GM19395 (cell line): Measurements from ENCODE around the gene SERPINB2.

Source experiments
- ATAC-seq: cut with Tn5 transposase; IDR thresholded peaks from one replicate; pipeline ENCODE4 v1.9.1; 2021; ENCODE audit warnings: mild to moderate bottlenecking, moderate library complexity; ENCODE audit not compliant: unreplicated experiment

The SERPINB2 gene

DNA sequence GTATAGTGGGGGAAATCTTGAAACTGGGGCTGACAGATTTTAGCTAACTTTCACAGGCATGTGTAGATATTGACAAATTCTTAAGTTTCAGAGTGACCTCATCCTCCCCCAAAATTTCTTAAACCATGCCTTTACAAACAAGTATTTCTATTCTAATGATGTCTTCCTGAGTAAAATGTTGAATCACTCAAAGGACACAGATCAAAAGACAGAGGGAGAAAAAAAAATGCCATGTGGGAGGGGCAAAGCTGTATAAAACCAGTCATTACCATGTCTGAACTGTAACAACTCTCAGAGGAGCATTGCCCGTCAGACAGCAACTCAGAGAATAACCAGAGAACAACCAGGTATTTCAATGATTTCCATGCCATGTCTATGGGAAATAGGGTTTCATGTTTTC lies at the start of gene SERPINB2:
TSS of gene SERPINB2 (plus strand) at position 282 of the 400 bp plus-strand sequence. CDS start 3,740 bp downstream, outside the sequence.
- peak; percentile 45 for ATAC-seq

DNA sequence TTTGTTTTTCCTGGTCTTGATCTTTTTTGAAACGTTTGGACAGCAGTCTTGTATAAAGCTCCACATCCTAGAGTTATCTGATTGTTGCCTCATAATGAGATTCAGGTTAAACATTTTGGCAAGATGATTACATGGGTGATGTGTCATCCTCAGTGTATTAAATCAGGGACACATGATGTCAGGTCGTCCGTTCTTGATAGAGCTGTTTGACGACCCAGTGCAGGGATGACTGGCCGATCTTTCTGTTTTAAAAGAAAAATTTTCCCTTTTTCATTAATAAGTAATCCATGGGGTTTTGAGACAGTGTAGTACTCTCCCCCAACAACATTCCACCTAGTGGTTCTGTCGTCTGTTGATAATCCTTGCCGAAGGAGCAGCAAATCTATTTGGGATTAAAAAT lies 44.5 kb upstream of the SERPINB2 start:
- no peak for ATAC-seq

DNA sequence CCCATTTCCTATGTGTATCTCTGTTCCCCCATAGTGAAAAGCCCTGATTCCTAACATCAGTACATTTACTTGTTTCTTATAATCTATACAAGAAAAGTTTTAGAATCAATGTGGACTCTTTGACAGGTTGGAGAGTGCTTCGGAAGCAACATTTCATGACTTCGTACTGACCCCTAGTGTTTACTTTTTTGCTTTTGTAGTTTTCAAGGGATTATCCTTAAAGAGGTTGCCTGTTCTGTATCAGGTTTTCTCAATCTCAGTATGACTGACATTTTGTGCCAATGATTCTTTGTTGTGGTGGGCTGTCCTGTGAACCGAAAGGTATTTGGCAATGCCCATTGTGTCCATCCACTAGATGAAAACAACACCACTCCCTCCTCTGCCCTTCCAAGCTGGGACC lies 43.3 kb upstream of the SERPINB2 start:
- peak; percentile 75 for ATAC-seq

DNA sequence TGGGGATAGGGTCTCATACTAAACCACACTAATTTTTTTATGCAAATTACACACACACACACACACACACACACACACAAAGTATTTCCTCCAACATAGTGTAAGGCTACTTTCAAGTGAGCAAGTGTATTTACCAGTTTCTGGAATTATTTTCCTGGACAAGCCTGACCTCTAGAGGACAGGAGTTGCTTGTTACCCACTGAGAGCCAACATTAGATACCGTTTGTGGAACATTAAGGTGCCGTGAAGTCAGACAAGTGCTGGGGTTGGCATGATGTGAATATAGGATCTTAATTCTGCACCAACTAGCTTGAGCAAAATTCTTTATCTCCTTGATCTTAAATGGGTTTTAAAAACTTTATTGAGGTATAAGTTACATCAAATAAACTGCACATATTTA lies 39.3 kb upstream of the SERPINB2 start:
- peak; percentile 57 for ATAC-seq

DNA sequence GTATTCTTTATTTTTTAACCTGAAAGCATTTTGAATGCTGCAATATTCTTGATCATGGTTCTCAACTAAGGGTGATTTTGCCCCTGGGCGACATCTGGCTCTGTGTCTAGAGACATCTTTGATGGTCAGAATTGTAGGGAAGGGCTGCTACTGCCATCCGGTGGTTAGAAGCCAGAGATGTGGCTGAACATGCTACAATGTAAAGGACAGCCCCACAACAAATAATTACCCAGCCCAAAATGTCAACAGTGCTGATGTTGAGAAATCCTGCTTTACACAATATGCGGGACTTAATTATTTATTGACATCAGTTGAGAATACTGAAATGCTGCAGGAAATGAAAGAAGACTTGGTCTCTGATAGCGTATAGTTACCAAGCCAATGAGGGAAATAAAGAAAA lies 37.5 kb upstream of the SERPINB2 start:
- peak; percentile 69 for ATAC-seq

DNA sequence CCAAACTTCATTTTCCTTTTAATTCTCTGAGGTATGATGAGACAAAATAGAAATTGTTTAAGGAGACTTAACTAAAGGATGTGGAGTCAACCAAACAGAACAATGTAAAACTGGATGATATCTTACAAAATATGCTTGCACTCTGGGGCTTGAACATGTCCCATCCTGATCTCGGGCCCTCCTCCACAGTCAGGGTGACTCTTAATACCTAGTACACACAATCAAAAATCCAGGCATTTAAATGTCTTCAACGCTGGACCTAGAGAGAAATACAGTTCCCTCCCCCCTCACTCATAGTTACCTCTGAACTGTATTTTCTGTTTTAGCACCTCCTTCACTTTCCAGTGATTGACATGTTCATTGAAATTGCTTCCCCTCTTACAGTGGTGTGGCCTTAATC lies 36.9 kb upstream of the SERPINB2 start:
- no peak for ATAC-seq

DNA sequence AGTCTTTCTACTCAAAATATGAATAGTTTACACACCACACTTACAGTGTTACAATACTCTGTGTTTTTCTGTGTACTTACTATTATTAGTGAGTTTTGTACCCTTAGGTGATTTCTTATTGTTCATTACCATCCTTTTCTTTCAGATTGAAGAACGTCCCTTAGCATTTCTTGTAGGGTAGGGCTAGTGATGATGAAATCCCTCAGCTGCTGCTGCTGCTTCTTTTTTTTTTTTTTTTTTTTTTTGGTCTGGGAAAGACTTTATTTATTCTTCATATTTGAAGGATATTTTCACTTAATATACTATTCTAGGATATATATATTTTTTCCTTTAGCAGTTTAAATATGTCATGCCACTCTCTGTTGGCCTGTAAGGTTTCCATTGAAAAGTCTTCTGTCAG lies 29.0 kb upstream of the SERPINB2 start:
- no peak for ATAC-seq

GRCh38 chr18:63859781-63860475 lies 27.6 kb upstream of the SERPINB2 start:
- no peak for ATAC-seq

DNA sequence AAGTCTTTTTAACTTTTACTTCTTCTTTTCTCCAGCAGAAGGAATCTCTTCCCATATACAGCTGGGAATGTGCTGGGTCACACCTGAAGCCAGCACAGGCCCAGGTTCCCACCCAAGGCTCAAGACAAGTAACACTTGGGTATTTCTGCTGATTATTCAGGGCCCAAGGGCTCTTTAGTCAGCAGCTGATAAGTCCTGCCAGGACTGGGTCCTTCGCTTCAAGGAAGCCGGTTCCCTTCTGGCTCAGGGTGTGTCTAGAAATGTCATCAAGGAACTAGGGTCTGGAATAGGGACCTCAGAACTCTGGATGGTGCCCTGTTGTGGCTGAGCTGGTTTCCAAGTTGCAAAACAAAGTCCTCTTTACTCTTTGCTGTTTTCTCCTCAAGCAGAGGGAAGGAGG lies 27.0 kb upstream of the SERPINB2 start:
- no peak for ATAC-seq

DNA sequence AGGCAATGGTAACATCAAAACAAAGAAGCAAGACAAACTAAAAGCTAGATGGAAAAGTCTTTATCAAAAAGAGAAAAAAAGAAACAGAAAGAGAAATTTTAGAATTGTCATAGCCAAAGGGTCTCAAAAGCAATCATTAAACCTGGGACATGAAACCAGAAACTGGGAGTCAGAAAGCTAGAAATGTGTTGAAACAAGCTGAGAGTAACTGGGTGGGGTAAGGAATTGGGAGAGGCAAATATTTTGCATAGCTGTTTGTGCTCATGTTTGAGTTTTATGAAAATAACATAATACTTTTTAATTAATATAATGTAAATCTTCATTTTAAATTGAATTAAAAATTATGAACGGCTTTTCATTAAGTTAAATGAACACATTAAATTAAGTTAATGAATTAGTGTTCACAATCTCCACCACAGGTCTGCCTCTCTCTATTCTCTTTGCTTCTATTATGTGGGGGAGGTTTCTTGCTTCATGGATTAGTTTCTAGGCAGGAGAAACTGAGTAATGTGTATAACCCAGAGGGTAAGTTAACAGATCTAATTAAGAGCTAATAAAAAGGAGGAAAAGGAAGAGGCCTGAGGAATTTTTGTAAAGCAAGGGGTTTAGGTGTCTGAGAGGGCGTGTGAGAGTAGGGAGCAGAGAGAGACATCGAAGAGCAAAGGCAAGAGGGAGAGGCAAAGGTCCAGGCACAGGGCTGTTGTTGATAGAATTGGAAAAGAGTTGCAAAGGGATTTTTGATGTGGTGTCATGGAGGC lies 20.0 kb upstream of the SERPINB2 start:
- ATAC-seq: no peak

DNA sequence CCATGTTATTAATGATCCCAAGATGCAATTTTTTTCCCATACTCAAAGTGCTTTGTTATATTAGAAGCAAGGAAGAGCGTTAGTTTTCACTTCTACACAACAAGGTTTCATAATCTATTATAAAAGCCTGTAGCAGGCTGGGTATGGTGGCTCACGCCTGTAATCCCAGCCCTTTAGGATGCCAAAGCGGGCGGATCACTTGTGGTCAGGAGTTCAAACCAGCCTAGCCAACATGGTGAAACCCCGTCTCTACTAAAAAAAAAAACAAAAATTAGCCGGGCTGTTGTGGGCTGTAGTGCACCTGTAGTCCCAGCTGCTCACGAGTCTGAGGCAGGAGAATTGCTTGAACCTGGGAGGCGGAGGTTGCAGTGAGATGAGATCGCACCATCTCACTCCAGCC lies 19.0 kb upstream of the SERPINB2 start:
- ATAC-seq: no peak

- no peak for ATAC-seq
Measured at GRCh38 chr18:63869374-63869773, 18.1 kb upstream of the SERPINB2 start.

DNA sequence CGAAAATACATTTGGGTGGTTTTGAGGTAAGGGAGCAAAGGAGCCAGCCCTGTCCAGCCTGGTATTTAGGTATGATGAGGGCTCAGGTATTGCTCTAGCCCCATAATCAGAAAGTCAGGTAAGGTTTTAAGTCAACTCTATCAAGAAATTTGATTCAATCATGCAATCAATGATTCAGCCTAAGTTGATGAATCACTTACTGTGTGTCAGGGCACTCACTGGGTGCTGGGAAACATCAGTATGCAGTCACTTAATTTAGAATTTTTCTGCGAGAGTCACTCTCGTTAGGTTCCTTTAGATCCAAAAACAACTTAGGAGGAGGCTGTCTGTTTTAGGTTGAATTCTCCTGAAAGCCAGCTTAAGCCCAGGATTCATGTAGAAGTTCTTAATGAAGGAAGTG lies 17.7 kb upstream of the SERPINB2 start:
- no peak for ATAC-seq

DNA sequence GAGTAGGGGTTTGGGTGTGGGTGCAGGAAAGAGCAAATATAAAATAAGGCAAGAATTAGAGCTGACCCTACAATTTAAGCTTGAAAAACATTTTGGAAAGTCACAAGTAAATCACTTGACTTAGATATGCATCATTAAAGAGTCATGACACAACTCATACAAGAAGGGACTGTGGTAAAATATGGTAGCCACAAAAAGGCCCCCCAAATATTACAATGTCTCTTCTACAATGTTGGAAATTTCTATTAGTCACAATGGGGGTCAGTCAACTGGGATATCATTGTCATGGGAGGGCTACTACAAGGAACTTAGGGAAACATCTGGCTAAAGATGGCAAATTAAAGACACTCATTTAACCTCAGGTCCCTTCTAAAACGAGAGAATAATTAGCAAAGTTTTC lies 15.7 kb upstream of the SERPINB2 start:
- no peak for ATAC-seq

DNA sequence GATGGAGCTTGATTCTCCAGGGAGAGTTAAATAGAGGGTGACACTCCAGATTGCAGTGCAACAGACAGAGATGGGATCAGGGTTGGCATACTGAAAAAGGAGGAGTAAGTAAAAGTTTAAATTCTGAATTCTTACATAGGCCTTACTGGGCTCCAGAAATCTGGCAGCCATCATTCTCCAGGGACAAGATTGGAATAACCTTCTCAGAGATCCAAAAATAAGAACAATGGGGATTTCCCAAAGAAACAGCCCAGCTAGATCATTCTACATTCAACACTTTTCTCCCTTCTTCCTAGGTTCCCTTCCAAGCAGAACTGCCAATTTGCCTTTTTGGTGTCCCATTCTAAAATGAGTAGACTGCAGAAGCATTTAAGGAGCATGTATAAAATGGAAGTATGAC lies 14.9 kb upstream of the SERPINB2 start:
- ATAC-seq: no peak

DNA sequence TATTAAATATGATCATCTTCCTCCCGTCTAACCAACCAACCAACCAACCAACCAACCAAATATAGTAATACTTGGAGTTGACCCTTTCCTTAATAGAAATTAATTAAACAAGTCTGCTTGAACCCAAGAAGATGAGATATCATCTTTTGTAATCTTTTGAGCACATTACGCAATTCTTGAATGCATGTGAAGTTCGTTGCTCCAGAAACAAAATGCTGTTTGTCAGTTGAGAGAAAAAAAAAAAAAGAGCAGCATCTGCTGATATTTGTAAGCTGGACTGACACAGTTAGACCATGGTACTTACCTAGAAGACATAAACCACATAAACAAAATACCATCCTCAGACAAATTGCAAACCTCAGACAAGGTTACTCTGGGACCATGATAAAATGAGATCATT lies 9.2 kb upstream of the SERPINB2 start:
- ATAC-seq: no peak

GRCh38 chr18:63878925-63879324 lies 8.6 kb upstream of the SERPINB2 start:
- no peak for ATAC-seq

- ATAC-seq: no peak
Measured at GRCh38 chr18:63879709-63880108, 7.8 kb upstream of the SERPINB2 start.

- no peak for ATAC-seq
Measured at GRCh38 chr18:63881851-63882250, 5.7 kb upstream of the SERPINB2 start.

DNA sequence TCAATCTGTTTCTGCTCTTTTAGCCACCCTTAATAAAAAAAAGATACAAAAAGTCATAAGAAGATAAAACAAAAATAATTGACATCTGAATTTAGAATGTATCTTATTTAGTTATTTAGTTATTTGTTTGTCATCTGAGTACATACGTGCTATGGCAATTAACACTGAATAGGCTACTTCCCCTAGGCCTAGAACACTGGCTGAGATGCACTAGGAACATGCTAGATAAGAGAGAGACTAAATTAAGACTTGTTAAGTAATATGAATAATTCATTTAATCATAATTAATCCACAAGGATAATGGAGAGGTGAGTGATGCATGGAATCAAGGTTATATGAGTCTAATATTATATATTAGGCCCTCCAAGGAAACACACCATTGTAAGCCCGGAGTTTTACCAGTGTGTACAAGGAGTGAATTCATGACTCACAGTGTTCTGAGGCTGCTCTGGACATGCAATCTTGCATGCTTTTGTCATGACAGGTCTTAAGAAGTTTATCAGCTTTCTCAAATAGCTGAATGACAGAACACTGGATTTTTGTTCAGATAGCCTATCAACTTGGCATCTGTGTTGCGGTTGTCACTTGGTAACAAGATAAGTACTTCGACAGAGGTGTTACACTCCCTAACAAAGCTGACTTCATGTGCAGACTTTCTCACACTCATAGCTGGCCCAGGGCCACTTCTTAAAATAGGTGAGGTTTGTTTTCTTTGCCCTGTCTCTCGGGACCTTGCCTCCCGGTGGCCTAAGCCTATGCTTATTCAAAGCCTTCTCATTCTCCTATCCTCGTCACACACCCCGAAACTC lies 5.0 kb upstream of the SERPINB2 start:
- no peak for ATAC-seq

GRCh38 chr18:63883617-63884016 lies 3.9 kb upstream of the SERPINB2 start:
- no peak for ATAC-seq
